ENCODE results near the gene RINL.
A peak's percentile ranks its signal among the peaks of the same experiment; 100 is the strongest.

The RINL gene

DNA sequence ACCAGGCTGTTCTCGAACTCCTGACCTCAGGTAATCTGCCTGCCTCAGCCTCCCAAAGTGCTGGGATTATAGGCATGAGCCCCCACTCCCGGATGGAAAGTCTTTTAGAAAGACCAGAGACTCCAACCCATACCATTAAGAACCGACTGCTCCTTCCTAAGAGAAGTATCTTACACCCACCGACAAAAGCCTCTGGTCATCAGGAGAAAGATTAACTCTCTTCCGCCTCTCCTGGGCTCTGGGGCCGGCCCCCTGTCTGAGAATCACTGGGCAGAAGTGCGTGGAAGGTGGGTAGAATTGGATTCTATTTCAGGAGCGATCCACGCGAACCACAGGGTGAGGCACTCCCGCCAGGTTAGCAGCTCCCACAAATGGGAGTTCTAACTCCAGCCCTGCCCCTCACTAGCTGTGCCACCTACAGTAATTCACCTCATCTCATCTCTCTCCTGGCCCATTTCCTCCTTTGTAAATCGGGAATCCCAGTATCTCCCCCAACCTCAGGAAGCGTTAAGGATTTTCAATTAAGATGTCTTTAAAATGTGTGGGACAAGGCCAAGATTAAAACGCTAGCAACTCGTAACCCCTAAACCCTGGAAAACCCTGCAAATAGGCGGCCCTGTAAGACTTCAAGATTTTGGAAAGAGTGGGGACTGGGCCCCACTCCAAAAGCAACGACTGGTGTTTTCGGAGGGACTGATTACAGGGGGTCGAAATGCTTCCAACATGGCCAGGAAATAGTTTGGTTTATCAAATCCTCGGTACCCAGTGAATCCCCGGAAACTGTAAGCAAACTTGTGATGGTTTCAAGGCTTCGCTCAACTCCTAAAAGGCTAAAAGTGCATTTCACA lies 29.6 kb downstream of the RINL start:
- DNase-seq, result no peak

- no peak for DNase-seq
These were observed 32.0 kb downstream of the RINL start for GRCh38 chr19:38846097-38846496.

GRCh38 chr19:38845374-38846024 lies 32.6 kb downstream of the RINL start:
- no peak for DNase-seq

- DNase-seq, result no peak
These were observed 33.9 kb downstream of the RINL start for GRCh38 chr19:38844093-38844686.

GRCh38 chr19:38843175-38843758 lies 34.8 kb downstream of the RINL start:
- DNase-seq, result no peak

- peak in 4 of 5 donors; percentile 37 to 80 (median 49) for DNase-seq
These were observed 35.5 kb downstream of the RINL start for GRCh38 chr19:38842439-38843174.

- DNase-seq, result peak in 4 of 5 donors; percentile 43 to 70 (median 54)
These were observed 36.2 kb downstream of the RINL start for GRCh38 chr19:38841787-38842438.

DNA sequence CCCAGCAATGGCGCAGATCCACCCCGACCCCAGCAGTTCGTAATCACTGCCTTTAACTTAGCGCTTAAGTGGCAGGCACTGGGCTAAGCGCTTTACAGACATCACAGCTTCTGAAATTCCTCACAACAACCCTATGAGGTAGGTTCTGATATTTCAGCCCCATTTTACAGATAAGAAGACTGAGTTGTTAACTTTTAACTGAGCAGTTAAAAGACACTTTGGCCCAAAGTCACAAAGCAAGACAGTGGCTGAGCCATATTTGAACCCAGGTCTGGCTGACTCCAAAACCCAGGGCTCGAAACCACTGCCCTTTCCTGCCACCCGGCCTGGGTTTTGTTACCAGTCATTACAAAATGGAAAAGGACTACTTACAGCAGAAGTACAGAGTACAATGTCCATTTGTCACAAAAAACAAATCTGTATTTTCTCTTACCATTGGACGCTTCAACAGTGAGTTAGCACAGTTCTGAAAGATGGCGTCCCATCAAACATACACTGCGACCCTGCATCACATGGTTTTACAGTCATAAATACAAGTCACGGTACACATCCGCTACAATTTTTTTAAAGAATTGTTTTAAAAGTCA lies 36.8 kb downstream of the RINL start:
- DNase-seq, result no peak

GRCh38 chr19:38840583-38840968 lies 37.5 kb downstream of the RINL start:
- no peak for DNase-seq

DNA sequence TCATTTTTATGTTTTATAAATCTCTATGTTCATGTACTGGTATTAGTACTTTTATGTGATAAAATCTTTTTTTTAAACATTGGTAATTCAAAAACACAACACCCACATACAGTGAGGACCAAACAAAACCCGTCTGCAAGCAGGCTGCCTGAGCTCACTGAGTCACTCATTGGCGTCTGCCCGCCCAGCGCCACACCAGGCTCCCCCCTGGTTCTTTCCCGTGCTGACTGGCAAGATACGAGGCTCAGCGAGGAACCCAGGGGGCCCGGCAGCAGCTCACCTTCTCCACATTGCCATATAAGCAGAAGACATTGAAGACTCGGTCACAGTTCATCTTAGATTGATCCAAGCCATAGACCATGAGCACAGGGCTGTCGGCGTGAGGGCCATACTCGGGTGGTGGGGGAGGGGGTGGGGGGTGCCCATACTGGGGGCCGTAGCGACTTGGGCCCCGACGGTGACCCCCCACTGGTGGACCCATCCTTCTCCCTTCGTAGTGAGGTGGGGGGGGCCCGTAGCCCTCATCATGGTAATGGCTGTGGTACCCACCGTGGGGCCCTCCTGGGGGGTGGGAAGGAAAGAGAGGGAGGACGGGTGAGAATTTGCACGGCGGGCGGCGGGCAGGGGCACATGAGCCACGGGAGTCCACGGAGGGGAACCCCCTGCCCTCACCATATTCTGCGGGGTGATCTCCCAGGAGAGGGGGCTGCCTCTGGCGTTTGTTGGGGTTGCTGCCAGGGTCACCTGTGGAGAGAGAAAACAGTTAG lies 38.1 kb downstream of the RINL start:
- no peak for DNase-seq

DNA sequence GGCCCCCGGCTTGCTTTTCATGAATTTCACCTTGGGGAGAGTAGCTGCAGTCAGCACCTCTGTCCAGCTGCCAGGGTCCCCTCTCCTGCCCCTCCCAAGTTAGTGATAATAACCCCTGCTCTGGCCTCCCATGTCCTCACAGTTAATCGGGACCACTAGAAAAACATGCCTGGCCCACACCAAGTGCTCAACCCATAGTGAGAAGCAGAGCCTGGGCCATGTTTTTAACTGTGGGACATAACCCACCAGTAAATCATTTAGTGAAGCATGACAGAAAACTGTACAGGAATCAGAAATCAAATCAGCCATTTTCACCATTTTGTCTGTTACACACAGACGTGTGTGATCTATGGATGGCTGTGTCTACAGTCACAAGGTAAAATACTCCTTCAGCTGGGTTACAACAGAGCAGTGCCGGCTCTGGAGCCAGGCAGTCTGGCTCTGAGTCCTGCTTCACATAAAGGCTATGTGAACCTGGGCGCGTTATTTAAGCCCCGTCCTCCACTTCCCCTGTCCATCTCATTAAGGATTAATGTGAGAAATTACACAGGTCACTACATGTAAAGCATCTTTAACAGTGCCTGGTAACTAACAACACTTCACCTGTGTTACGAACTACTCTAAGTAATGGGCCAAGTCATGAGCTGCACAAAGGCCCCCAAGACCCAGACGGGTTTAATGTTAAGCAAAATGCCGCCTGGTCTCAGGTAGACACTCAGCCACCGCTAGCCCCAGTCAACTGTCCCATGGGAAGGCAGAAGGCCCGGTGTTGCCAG lies 38.9 kb downstream of the RINL start:
- no peak for DNase-seq

- DNase-seq, result no peak
These were observed 39.7 kb downstream of the RINL start for GRCh38 chr19:38838208-38838985.

DNA sequence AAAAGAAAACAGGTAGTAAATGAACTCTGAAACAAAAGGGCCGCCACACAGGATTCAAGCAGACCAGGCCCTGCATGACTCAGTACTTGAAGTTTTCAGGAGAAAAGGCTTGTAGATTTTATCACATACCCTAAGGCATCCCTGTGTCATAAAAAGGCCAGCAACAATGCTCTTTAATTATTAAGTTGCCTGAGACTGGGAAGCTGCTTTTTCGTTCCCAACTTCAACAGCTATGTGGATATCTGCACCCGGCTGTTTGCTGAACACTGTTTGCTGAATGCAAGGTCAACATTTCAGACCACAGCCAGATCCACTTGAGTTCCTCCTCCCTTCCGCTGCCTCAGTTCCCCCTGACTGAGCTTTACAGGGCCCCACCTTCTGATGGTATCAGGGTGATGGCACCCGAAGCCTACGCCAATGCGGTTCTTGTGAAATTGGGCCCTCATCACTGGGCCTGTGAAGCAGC lies 40.4 kb downstream of the RINL start:
- DNase-seq, result no peak

- DNase-seq, result no peak
These were observed 41.0 kb downstream of the RINL start for GRCh38 chr19:38836983-38837626.

DNA sequence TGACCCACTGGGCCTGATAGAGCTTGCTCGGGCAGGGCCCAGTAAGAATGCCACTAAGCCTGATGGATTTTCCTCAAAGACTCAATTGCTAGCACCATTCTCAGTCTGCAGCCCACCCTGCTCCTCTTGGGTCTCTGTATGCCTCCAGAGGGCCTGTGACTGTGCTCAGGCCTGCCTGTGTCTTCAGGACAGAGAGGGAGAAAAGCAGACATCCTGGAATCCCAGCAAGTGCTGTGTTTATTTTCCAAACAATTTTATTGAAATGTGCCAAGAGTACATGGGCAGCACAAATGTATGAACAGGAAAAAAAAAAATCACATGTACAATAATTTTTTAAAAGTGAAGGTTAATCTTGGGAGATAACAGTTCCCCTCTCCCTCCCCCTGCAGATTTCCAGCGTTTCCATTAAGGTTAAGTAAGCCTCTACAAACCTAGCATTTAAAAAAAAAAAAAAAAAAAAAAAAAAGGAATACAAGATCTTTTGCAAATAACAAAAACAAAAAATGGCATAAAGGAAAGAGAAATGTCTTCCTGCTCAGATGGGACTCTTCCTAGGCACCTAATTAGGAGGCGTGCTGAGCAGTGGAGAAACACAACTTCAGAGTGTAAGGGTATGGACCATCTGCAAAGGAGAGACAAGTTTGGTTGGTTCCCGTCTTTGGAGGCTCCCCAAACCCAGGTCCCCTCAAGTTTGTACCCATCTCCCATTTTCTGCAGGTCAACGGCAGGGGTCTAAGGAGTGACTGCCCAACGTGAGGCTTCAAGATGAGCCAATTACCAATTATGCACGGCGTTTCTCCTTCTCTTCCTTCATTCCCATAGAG lies 41.7 kb downstream of the RINL start:
- DNase-seq, result no peak

DNA sequence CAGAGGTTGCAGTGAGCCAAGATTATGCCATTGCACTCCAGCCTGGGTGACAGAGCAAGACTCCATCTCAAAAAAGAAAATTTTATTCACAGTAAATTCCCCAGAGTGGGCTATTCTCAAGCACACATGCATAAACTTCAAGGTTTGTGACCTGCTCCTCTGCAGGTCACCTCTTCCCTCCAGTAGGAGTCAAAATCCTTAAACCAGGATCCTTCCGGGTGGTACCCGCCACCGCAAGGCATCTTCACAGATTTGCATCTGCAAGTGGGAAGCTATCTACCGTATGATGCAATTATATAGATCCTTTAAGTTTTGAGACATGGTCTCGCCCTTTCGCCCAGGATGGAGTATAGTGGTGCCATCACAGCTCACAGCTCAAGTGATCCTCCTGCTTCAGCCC lies 43.5 kb downstream of the RINL start:
- no peak for DNase-seq

GRCh38 chr19:38834104-38834490 lies 44.0 kb downstream of the RINL start:
- DNase-seq, result no peak

DNA sequence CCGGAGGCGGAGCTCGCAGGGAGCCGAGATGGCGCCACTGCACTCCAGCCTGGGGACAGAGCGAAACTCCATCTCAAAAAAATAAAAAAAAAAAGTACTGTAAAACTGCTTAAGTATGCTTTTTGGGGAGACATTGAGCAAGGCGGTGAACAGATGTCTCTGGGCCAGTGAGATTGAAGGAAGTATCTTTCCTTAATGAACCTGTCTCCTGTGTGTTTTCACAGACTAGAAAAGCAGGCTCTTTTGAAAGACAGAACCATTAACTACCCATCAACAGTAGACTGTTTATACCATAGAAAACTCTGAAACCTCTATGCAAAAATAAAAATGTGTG lies 45.0 kb downstream of the RINL start:
- DNase-seq, result no peak
